GM12878 (cell line): Measurements from ENCODE around the gene SLC19A1. TPM values are rescaled to one million over a fixed set of nuclear protein-coding genes. Genes with fewer than 3 reads are reported as not detected.
A peak's percentile ranks its signal among the peaks of the same experiment; 100 is the strongest.

ENCODE experiments used
- ATF3 ChIP-seq: IDR thresholded peaks from 2 replicates; pipeline ENCODE4 v1.6.1; 2011; ENCODE audit warnings: low read depth, mild to moderate bottlenecking, low read length, moderate library complexity, borderline replicate concordance; ENCODE audit errors: extremely low read depth
- CBFB ChIP-seq: IDR thresholded peaks from 2 replicates; pipeline ENCODE4 v1.6.1; 2016; ENCODE audit warnings: antibody characterized with exemption, low read depth
- CREM ChIP-seq: IDR thresholded peaks from 2 replicates; pipeline ENCODE4 v1.6.1; 2014; ENCODE audit warnings: antibody characterized with exemption, low read depth
- ELK1 ChIP-seq: IDR thresholded peaks from 2 replicates; pipeline ENCODE4 v1.6.1; 2012; ENCODE audit warnings: low read depth, low read length, improper control_type of control experiment
- FOXM1 ChIP-seq: IDR thresholded peaks from 2 replicates; pipeline ENCODE4 v1.6.1; 2012; ENCODE audit warnings: low read depth, mild to moderate bottlenecking, inconsistent platforms, low read length, moderate library complexity
- HDAC2 ChIP-seq: fragments of 200-600 bp; sonication (generic); IDR thresholded peaks from 2 replicates; pipeline ENCODE4 v1.6.1; 2017
- KAT2A ChIP-seq: conservative IDR thresholded peaks from 2 replicates; pipeline ENCODE4 v1.6.1; 2011; ENCODE audit warnings: low read depth, low read length; ENCODE audit not compliant: control insufficient read depth
- MLLT1 ChIP-seq: fragments of 450-650 bp; IDR thresholded peaks from 2 replicates; pipeline ENCODE4 v1.6.1; 2016; ENCODE audit warnings: mild to moderate bottlenecking
- MYC ChIP-seq: IDR thresholded peaks from 2 replicates; pipeline ENCODE4 v1.6.1; 2011; ENCODE audit warnings: mild to moderate bottlenecking, low read length, moderate library complexity, inconsistent platforms; ENCODE audit not compliant: insufficient read depth, insufficient replicate concordance, insufficient read length, severe bottlenecking
- NR2C1 ChIP-seq: fragments of 450-650 bp; IDR thresholded peaks from 2 replicates; pipeline ENCODE4 v1.6.1; 2017; ENCODE audit warnings: antibody characterized with exemption, mild to moderate bottlenecking, moderate library complexity
- NR2F1 ChIP-seq: fragments of 450-650 bp; conservative IDR thresholded peaks from 2 replicates; pipeline ENCODE4 v1.6.1; 2017; ENCODE audit warnings: mild to moderate bottlenecking
- PBX3 ChIP-seq: IDR thresholded peaks from 2 replicates; pipeline ENCODE4 v1.6.1; 2011; ENCODE audit warnings: mild to moderate bottlenecking, low read depth, low read length, moderate library complexity; ENCODE audit not compliant: insufficient replicate concordance
- POLR2AphosphoS5 ChIP-seq: IDR thresholded peaks from 2 replicates; pipeline ENCODE4 v1.6.1; 2011; ENCODE audit warnings: mild to moderate bottlenecking, low read length, inconsistent platforms
- RELA ChIP-seq: fragments of 450-650 bp; IDR thresholded peaks from 2 replicates; pipeline ENCODE4 v1.8.0; 2014; ENCODE audit warnings: borderline replicate concordance; ENCODE audit not compliant: partially characterized antibody
- TBL1XR1 ChIP-seq: IDR thresholded peaks from 2 replicates; pipeline ENCODE4 v1.6.1; 2012; ENCODE audit warnings: low read depth, low read length, improper control_type of control experiment
- TCF3 ChIP-seq: IDR thresholded peaks from 2 replicates; pipeline ENCODE4 v1.6.1; 2012; ENCODE audit warnings: low read depth, mild to moderate bottlenecking, low read length, borderline replicate concordance; ENCODE audit not compliant: insufficient read depth
- WRNIP1 ChIP-seq: IDR thresholded peaks from 2 replicates; pipeline ENCODE4 v1.6.1; 2011; ENCODE audit warnings: low read depth, low read length, improper control_type of control experiment, borderline replicate concordance
- YBX1 ChIP-seq: fragments of 450-650 bp; IDR thresholded peaks from 2 replicates; pipeline ENCODE4 v1.6.1; 2016; ENCODE audit warnings: antibody characterized with exemption
- polyA plus RNA-seq, 11 experiments: library from polyadenylated mRNA; depleted of rRNA in 4 of 11; unstranded in 6 of 11; stranded (reverse) in 5 of 11; fragments of >200 nt; fragmentation: Nextera tagmentation in 4 of 11; fragmentation: Illumina TruSeq in 1 of 11; extraction: Ambion mirVana in 4 of 11; extraction: Trizol in 1 of 11; gene quantifications; 1 replicate in 1 of 11; 2 replicates in 10 of 11; pipeline versions ENCODE4 v1.2.1 to v1.2.3, GENCODE V29; 2011 to 2016; ENCODE audit warnings: inconsistent platforms in 2 of 11, missing spikeins in 2 of 11, low read depth in 1 of 11
- total RNA-seq, 4 experiments: library from RNA; depleted of rRNA in 3 of 4; stranded (reverse); fragments of >200 nt in 3 of 4; fragmentation: Illumina TruSeq in 1 of 4; extraction: Trizol in 1 of 4; gene quantifications; 2 replicates each; pipeline versions ENCODE4 v1.2.1 to v1.2.3, GENCODE V29; 2013 to 2021
- TF ChIP-seq, protein P1 (sequence below): fragments of 450-650 bp; IDR thresholded peaks from 2 replicates; pipeline ENCODE4 v1.6.1; 2017; ENCODE audit warnings: mild to moderate bottlenecking, low read depth, inconsistent platforms; ENCODE audit not compliant: poor library complexity, severe bottlenecking
- TF ChIP-seq, protein P2 (sequence below): fragments of 450-650 bp; IDR thresholded peaks from 2 replicates; pipeline ENCODE4 v1.6.1; 2018; ENCODE audit warnings: borderline replicate concordance, mild to moderate bottlenecking; ENCODE audit not compliant: partially characterized antibody

The SLC19A1 gene
- total and polyA plus RNA-seq, 10 of the 15 experiments (the other 5 are each of a cell fraction or from before 2014, with no cell fraction given) = 0.42 to 49.7 (median 12.2) TPM

DNA sequence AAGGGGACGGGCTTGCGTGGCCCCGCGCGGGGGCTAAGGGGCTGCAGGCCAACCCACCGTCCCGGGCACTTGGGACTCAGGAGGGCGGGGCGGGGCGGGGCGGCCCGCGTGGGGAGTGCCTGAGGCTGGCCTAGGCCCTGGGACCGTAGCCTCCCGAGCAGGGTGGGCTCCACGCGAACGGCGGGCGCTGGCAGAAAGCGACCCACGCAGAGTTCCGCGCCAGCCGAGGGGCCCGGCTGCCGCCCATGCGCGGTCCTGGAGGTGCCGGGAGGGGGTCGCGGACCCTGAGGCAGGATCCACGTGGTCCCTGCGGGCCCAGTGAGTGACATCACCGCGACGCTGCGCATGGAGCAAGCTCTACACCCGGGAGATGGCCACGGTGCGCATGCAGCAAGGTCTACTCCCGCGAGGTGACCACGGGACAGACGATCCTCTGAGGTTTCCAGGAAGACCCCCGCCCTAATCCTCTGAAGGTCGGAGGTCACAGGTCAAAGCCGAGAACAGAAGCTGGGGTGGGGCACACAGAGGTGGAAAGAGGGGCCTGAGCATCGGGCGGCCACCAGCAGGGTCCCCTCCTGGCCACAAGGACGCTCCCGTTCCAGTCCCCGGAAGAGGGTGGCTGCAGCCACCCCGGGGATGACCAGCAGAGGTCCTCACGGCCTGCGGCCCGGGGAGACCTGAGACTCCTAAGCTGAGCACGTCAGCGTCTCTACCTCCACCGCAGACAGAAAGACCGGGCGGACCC lies 13.5 kb upstream of the SLC19A1 start (continued):
- TF ChIP-seq, protein P1, sequence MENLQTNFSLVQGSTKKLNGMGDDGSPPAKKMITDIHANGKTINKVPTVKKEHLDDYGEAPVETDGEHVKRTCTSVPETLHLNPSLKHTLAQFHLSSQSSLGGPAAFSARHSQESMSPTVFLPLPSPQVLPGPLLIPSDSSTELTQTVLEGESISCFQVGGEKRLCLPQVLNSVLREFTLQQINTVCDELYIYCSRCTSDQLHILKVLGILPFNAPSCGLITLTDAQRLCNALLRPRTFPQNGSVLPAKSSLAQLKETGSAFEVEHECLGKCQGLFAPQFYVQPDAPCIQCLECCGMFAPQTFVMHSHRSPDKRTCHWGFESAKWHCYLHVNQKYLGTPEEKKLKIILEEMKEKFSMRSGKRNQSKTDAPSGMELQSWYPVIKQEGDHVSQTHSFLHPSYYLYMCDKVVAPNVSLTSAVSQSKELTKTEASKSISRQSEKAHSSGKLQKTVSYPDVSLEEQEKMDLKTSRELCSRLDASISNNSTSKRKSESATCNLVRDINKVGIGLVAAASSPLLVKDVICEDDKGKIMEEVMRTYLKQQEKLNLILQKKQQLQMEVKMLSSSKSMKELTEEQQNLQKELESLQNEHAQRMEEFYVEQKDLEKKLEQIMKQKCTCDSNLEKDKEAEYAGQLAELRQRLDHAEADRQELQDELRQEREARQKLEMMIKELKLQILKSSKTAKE = no peak
- no peak for TF ChIP-seq PBX3
- TF ChIP-seq WRNIP1 = no peak
- TF ChIP-seq NR2C1 = peak; percentile 82
- peak; percentile 43; the same call in 1 of the 2 replicates for TF ChIP-seq ELK1
- TF ChIP-seq YBX1 = no peak
- TF ChIP-seq RELA = no peak
- 0 out of 2 replicates have a peak, but pooled peaks have one; percentile 40 for TF ChIP-seq MLLT1
- TF ChIP-seq CBFB = no peak
- TF ChIP-seq MYC = no peak
- TF ChIP-seq CREM = peak; percentile 26
- no peak for TF ChIP-seq ATF3
- no peak for TF ChIP-seq TCF3
- TF ChIP-seq POLR2AphosphoS5 = no peak
- no peak for TF ChIP-seq KAT2A
- peak; percentile 86 for TF ChIP-seq NR2F1
- TF ChIP-seq TBL1XR1 = no peak
- TF ChIP-seq FOXM1 = no peak
- TF ChIP-seq, protein P2, sequence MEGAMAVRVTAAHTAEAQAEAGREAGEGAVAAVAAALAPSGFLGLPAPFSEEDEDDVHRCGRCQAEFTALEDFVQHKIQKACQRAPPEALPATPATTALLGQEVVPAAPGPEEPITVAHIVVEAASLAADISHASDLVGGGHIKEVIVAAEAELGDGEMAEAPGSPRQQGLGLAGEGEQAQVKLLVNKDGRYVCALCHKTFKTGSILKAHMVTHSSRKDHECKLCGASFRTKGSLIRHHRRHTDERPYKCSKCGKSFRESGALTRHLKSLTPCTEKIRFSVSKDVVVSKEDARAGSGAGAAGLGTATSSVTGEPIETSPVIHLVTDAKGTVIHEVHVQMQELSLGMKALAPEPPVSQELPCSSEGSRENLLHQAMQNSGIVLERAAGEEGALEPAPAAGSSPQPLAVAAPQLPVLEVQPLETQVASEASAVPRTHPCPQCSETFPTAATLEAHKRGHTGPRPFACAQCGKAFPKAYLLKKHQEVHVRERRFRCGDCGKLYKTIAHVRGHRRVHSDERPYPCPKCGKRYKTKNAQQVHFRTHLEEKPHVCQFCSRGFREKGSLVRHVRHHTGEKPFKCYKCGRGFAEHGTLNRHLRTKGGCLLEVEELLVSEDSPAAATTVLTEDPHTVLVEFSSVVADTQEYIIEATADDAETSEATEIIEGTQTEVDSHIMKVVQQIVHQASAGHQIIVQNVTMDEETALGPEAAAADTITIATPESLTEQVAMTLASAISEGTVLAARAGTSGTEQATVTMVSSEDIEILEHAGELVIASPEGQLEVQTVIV = peak; percentile 43
- no peak for TF ChIP-seq HDAC2
